ENCODE measurements around the gene SLC37A3.

The SLC37A3 gene

DNA sequence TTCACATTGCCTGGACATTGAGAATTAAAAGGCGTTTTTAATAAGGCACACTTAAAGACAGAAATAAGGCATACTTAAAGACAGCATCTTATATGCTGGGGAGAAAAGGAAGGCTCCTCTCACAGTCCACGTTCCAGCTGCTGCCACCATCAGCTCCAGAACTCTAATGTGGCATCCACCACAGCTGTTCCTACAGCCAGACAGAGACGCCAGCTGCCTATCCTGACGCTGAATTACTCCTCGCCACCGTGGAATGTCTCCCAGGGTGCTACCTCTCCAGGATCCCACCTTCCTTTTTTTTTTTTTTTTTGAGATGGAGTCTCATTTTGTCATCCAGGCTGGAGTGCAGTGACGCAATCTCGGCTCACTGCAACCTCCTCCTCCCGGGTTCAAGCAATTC lies 30.8 kb downstream of the SLC37A3 start:
- Histone ChIP-seq H3K9ac (ENCODE audit: low read depth, low read length) (no peak overlapping the region), H3K36me3 (ENCODE audit: insufficient read depth, low read length) (peaks cover 14% of the 10 kb centered on the region), H3K4me3 (ENCODE audit: low read length) (no peak overlapping the region), H3K4me2 (ENCODE audit: low read length) (no peak overlapping the region), H3K4me1 (ENCODE audit: control insufficient read depth, insufficient read depth, low read length) (no peaks in the 10 kb centered on the region), H3K9me3 (replicated peaks; ENCODE audit: low read length) (no peaks in the 10 kb centered on the region), H3K27me3 (ENCODE audit: control insufficient read depth, insufficient read depth, low read length) (no peaks in the 10 kb centered on the region)

DNA sequence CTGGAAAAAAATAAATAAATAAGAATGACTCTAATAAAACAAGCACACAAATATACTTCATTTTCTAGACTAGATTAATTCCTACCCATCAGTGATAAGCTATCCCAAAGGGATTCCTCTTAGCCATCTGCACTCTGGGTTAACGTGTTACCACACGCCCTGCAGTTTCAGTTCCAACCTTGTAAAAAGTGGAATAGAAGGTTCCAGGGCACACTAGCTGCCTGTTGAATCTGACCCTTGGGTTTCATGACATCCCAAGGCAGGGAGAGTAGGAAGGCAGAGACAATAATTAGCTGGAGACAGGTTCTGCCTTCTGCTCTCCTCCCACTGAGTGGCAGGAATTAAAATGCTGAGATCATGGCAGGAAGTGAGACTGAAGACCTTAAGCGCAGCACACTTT lies 33.5 kb downstream of the SLC37A3 start:
- Histone ChIP-seq H3K4me2 (ENCODE audit: low read length) (no peak overlapping the region), H3K9ac (ENCODE audit: low read depth, low read length) (no peak overlapping the region), H3K9me3 (replicated peaks; ENCODE audit: low read length) (no peaks in the 10 kb centered on the region), H3K4me1 (ENCODE audit: control insufficient read depth, insufficient read depth, low read length) (no peaks in the 10 kb centered on the region), H3K4me3 (ENCODE audit: low read length) (no peak overlapping the region), H3K27me3 (ENCODE audit: control insufficient read depth, insufficient read depth, low read length) (no peaks in the 10 kb centered on the region), H3K36me3 (ENCODE audit: insufficient read depth, low read length) (peaks cover 17% of the 10 kb centered on the region)

DNA sequence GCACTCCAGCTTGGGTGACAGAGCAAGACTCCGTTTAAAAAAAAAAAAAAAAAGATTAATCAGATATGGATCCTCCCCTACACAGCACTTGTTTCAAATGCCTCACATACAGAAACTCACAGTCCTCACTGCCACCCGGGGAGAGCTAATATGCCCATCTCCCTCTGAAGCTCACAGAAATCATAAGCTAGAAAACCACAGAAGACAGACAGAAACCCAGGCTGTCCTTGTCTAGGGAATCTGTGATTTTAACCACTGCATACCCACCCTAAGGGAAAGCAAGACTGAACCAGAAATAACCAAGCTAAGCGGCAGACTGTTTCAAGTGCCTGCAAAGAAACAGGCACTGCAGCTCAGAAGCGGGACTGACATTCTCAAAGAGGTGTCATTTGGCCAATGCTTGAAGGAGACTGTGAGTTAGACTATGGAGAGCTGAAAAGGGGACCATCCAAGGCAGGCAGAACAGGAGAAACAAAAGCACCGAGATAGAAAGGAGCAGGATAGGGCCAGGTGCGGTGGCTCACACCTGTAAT lies 37.6 kb downstream of the SLC37A3 start:
- Histone ChIP-seq H3K36me3 (ENCODE audit: insufficient read depth, low read length) (peaks cover 14% of the 10 kb centered on the region), H3K4me2 (ENCODE audit: low read length) (no peak overlapping the region), H3K27me3 (ENCODE audit: control insufficient read depth, insufficient read depth, low read length) (no peaks in the 10 kb centered on the region), H3K9me3 (replicated peaks; ENCODE audit: low read length) (no peaks in the 10 kb centered on the region), H3K4me1 (ENCODE audit: control insufficient read depth, insufficient read depth, low read length) (no peaks in the 10 kb centered on the region), H3K4me3 (ENCODE audit: low read length) (no peak overlapping the region), H3K9ac (ENCODE audit: low read depth, low read length) (no peak overlapping the region)

DNA sequence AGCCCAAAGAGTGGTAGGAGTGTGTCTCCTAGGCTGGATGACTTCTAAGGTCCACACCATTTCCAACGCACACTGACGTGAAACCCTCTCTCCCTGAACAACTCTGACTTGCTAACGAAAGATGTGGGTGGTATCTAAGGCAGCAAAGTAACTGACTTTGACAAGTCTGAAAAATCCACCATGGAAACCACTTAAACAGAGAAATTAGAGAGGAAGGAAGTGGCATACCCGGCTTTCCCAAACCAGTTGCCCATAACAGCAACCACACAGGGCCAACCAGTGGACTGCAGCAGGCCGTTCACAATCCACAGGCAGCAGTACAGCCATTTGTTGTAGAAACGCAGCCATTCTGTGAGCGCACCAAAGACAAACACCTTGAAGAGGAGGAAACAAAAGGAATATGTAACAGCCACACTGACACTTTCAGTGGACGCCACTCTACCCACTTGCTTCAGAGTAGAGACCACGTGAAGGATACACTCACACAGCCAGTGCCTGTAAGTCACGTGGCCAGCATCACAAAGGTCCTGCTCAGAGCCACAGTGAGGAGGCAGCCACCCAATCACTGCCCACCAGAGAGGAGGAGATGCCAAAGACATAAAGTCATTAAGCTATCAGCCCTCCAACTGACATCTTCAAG lies 39.8 kb downstream of the SLC37A3 start:
- H3K36me3 ChIP-seq (ENCODE audit: insufficient read depth, low read length) = peaks cover 12% of the 10 kb centered on the region
- no peak overlapping the region for H3K4me2 ChIP-seq (ENCODE audit: low read length)
- no peak overlapping the region for H3K4me3 ChIP-seq (ENCODE audit: low read length)
- no peaks in the 10 kb centered on the region for H3K27me3 ChIP-seq (ENCODE audit: control insufficient read depth, insufficient read depth, low read length)
- H3K4me1 ChIP-seq (ENCODE audit: control insufficient read depth, insufficient read depth, low read length) = no peaks in the 10 kb centered on the region
- H3K9ac ChIP-seq (ENCODE audit: low read depth, low read length) = no peak overlapping the region
- no peaks in the 10 kb centered on the region for H3K9me3 ChIP-seq (replicated peaks; ENCODE audit: low read length)

DNA sequence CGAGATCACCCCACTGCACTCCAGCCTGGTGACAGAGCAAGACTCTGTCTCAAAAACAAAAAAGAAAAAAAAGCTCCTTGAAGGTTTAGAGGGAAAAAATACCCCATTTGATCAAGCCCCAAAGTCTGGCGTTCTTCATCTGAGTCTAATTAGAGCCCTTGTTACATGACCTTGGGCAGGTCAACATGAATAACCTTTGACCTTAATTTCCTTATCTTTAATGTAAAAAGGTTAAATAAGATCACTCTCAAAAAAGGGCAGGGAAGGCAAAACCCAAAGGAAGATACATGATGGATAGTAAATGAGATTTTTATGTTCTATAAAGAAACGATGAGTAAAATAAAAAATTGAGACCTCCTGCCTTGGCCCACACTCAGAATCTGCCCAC lies 40.3 kb downstream of the SLC37A3 start:
- Histone ChIP-seq H3K9ac (ENCODE audit: low read depth, low read length) (no peak overlapping the region), H3K36me3 (ENCODE audit: insufficient read depth, low read length) (peaks cover 12% of the 10 kb centered on the region), H3K4me3 (ENCODE audit: low read length) (no peak overlapping the region), H3K4me1 (ENCODE audit: control insufficient read depth, insufficient read depth, low read length) (no peaks in the 10 kb centered on the region), H3K4me2 (ENCODE audit: low read length) (no peak overlapping the region), H3K27me3 (ENCODE audit: control insufficient read depth, insufficient read depth, low read length) (no peaks in the 10 kb centered on the region), H3K9me3 (replicated peaks; ENCODE audit: low read length) (no peaks in the 10 kb centered on the region)

DNA sequence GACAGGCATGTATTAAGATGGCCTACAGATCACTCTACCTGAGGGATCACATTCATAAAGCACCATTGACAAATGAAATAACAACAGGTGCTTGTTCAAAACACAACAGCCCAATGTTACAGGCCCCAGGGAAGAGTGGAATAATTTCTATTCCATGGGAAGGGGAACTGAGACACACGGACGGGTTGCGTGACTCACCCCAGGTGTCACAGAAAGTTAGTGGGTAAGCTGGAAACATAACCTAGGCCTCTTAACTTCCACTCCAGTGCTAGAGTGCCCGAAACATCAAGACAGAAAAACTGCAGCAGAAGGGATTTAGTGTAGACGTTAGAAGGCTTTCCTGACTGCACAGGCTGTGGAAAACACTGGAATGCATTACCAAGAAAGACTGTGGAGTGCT lies 48.3 kb downstream of the SLC37A3 start:
- no peak overlapping the region for H3K4me2 ChIP-seq (ENCODE audit: low read length)
- no peaks in the 10 kb centered on the region for H3K27me3 ChIP-seq (ENCODE audit: control insufficient read depth, insufficient read depth, low read length)
- no peaks in the 10 kb centered on the region for H3K9me3 ChIP-seq (replicated peaks; ENCODE audit: low read length)
- H3K36me3 ChIP-seq (ENCODE audit: insufficient read depth, low read length) = peaks cover 25% of the 10 kb centered on the region
- no peak overlapping the region for H3K9ac ChIP-seq (ENCODE audit: low read depth, low read length)
- no peak overlapping the region for H3K4me3 ChIP-seq (ENCODE audit: low read length)
- H3K4me1 ChIP-seq (ENCODE audit: control insufficient read depth, insufficient read depth, low read length) = peaks cover 10% of the 10 kb centered on the region

DNA sequence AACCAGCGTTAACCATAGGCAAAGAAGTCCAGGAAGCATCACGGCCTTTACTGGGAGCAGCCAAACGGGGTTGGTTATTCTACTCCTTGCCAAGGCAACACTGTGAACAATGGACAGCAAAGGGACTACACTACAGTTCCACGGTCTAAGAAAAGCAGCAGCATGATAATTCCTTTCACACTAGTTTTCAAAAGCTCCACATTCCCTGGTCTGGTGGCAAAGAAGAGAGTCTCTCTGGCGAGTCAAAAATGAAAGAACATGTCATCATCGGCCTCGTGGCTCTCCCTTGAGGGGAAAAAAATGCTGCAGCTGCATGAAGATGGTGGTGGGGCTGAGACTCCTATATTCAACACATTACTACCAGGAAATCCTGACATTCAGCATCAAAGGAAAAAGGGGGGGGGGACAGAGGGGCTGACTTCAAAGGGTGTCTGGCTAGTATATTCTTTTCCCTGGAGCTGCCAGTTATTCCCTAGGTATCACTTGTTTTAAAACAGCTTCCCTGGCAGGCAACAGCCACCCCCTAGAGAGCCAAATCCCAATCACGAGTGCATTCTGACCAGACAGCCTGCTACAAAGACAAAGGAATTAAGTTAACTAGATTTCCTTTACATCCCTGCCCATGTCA lies 49.1 kb downstream of the SLC37A3 start:
- no peaks in the 10 kb centered on the region for H3K9me3 ChIP-seq (replicated peaks; ENCODE audit: low read length)
- peak overlapping the region; percentile 19 for H3K4me3 ChIP-seq (ENCODE audit: low read length)
- peaks cover 10% of the 10 kb centered on the region for H3K4me1 ChIP-seq (ENCODE audit: control insufficient read depth, insufficient read depth, low read length)
- H3K36me3 ChIP-seq (ENCODE audit: insufficient read depth, low read length) = peaks cover 25% of the 10 kb centered on the region
- H3K9ac ChIP-seq (ENCODE audit: low read depth, low read length) = peak overlapping the region; percentile 22
- no peaks in the 10 kb centered on the region for H3K27me3 ChIP-seq (ENCODE audit: control insufficient read depth, insufficient read depth, low read length)
- peak overlapping the region; percentile 68 for H3K4me2 ChIP-seq (ENCODE audit: low read length)

DNA sequence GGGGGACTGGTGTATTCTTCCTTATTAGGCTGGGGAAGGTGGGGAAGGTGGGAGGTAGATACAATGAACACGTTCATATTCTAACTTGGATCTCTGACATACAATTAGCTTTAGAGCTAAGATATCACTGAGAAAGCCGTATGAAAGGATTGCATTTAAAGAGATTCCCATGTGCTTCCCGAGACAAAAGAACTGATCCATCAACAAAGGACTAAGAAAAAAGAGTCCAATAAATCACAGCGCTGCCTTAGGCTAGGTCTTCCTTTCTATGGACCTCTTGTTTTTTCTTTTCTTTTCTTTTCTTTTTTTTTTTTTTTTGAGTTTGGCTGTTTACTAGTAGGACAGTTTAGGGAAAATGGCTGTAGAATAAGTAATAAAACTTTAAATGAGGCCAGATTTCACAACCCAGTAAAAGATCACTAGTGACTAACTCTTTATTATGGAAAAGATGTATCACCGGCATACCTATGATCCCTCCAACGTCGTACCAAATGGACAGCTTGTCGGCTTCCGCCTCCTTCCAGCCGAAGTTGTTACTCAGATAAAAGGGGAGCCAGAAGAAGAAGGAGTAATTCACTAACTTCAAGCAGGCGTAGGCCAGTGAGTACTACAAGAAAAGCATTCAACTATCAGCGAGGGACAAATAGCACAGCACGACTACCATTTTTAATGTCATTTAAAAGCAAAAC lies 50.0 kb downstream of the SLC37A3 start:
- Histone ChIP-seq H3K9ac (ENCODE audit: low read depth, low read length) (no peak overlapping the region), H3K9me3 (replicated peaks; ENCODE audit: low read length) (no peaks in the 10 kb centered on the region), H3K4me2 (ENCODE audit: low read length) (no peak overlapping the region), H3K4me1 (ENCODE audit: control insufficient read depth, insufficient read depth, low read length) (peaks cover 10% of the 10 kb centered on the region), H3K4me3 (ENCODE audit: low read length) (no peak overlapping the region), H3K27me3 (ENCODE audit: control insufficient read depth, insufficient read depth, low read length) (no peaks in the 10 kb centered on the region), H3K36me3 (ENCODE audit: insufficient read depth, low read length) (peaks cover 29% of the 10 kb centered on the region)

DNA sequence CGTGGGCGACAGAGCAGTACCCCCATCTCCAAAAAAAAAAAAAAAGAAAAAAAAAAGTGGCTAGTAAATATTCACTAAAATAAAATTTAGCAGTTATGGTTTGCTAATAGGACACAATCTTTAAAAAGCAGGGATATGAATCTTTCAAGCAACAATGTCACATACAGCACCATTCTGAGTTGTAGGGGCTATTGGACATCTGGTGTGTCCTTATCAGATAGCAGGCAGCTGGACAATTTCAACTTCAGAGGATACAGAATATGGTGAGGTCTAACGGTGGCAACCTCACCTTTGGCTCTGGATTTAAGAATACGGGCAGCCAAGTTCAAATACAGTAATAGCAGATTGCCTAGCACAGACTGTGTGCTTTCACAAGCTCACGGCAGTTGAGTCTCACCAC lies 51.1 kb downstream of the SLC37A3 start:
- Histone ChIP-seq H3K9me3 (replicated peaks; ENCODE audit: low read length) (no peaks in the 10 kb centered on the region), H3K27me3 (ENCODE audit: control insufficient read depth, insufficient read depth, low read length) (no peaks in the 10 kb centered on the region), H3K4me1 (ENCODE audit: control insufficient read depth, insufficient read depth, low read length) (peaks cover 10% of the 10 kb centered on the region), H3K4me2 (ENCODE audit: low read length) (no peak overlapping the region), H3K36me3 (ENCODE audit: insufficient read depth, low read length) (peaks cover 36% of the 10 kb centered on the region), H3K4me3 (ENCODE audit: low read length) (no peak overlapping the region), H3K9ac (ENCODE audit: low read depth, low read length) (no peak overlapping the region)

DNA sequence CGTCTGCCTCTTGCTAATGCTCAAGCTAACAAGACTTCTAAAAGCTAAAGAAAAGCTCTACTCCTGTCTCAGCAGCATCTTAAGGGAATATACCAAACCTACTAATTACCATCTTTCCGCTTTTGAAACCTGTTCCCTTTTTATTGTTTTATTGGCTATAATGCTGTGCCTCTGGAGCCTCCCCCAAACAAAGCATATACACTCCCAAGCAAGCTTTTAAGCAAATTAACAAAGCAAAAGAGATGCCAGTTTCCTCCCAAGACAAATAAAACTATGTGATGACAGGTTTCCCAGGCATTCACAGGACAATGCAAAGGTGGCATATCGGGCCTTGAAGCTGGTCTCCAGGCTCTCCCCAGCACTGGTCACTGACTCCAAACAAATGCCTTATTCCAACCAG lies 52.9 kb downstream of the SLC37A3 start:
- H3K27me3 ChIP-seq (ENCODE audit: control insufficient read depth, insufficient read depth, low read length) = no peaks in the 10 kb centered on the region
- no peaks in the 10 kb centered on the region for H3K9me3 ChIP-seq (replicated peaks; ENCODE audit: low read length)
- peaks cover 36% of the 10 kb centered on the region for H3K36me3 ChIP-seq (ENCODE audit: insufficient read depth, low read length)
- no peak overlapping the region for H3K4me2 ChIP-seq (ENCODE audit: low read length)
- H3K9ac ChIP-seq (ENCODE audit: low read depth, low read length) = no peak overlapping the region
- peaks cover 10% of the 10 kb centered on the region for H3K4me1 ChIP-seq (ENCODE audit: control insufficient read depth, insufficient read depth, low read length)
- no peak overlapping the region for H3K4me3 ChIP-seq (ENCODE audit: low read length)

DNA sequence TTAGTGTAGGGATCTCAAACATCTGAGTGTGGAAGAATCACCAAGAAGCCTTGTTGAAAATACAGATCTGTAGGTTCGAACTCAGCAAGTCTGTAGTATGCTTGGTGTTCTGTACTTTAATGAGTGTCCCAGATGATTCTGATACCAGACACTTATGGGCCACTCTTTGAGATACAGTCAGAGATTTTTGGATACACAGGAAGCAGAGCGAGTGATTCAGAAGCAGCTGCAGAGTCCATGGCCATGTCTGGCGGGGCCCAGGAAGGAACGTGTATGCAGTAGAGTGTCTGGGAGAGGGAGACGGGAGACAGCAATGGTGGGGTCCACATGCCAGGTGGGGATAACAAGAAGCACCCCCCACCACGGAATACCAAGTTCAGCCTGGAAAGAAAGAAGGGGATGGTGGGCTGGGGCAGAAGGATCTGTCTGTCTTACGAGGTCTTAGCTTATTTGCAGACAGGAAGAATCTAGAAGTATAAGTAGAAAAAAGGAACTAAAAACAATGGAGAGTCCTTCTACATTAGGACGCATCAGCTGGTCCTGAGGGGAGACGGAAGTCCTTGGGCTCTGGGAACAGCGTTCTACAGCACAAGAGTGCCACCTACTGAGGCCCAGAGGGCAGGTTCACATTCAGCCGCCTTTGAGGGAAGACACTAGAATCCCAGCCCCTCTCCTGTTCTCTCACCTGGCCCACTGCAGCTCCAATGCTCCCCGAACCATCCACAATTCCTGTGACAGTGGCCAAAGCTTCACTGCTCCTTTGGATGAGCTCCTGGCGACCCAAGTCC lies 55.4 kb downstream of the SLC37A3 start:
- H3K9ac ChIP-seq (ENCODE audit: low read depth, low read length) = no peak overlapping the region
- no peaks in the 10 kb centered on the region for H3K4me1 ChIP-seq (ENCODE audit: control insufficient read depth, insufficient read depth, low read length)
- no peak overlapping the region for H3K4me2 ChIP-seq (ENCODE audit: low read length)
- H3K36me3 ChIP-seq (ENCODE audit: insufficient read depth, low read length) = peaks cover 36% of the 10 kb centered on the region
- no peaks in the 10 kb centered on the region for H3K9me3 ChIP-seq (replicated peaks; ENCODE audit: low read length)
- H3K27me3 ChIP-seq (ENCODE audit: control insufficient read depth, insufficient read depth, low read length) = no peaks in the 10 kb centered on the region
- no peak overlapping the region for H3K4me3 ChIP-seq (ENCODE audit: low read length)

All from skeletal muscle satellite cell (primary cell).